Tracheal epithelial cell (primary cell): ENCODE measurements around the gene TSHR. TPM values are rescaled to one million over a fixed set of nuclear protein-coding genes. Genes with fewer than 3 reads are reported as not detected.

Experiments
- total RNA-seq: library from RNA; depleted of rRNA; stranded (reverse); fragments of >200 nt; gene quantifications from 2 replicates; pipeline ENCODE4 v1.2.1, GENCODE V29; 2014

The TSHR gene
- total RNA-seq: not detected in 2 replicates

DNA sequence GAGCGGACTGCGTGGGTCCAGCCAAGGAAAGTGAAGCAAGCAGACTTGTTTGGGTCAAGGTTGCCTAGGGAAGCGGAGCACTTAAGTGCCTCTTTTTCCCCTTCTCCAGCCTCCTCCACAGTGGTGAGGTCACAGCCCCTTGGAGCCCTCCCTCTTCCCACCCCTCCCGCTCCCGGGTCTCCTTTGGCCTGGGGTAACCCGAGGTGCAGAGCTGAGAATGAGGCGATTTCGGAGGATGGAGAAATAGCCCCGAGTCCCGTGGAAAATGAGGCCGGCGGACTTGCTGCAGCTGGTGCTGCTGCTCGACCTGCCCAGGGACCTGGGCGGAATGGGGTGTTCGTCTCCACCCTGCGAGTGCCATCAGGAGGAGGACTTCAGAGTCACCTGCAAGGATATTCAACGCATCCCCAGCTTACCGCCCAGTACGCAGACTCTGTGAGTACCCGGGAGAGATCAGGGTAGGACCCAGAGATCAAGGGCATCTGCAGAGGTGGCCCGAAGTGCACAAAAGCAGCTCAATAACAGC, at the start of gene TSHR:
Gene TSHR, plus strand, starts transcription at position 206 of the 526 bp plus-strand sequence. Its CDS starts 60 bp downstream, at position 266.

GRCh38 chr14:80941241-80942185, 13.9 kb upstream of the TSHR start, which contains the start of gene CEP128:
TSS of gene CEP128 (minus strand) at chr14:80941738.

Other genes with a start within 250 kb of the TSHR start
- gene CEP128, start 13.9 kb upstream of the TSHR start, total RNA-seq: 4.6 and 12.8 TPM in 2 replicates